ENCODE measurements around the gene HIVEP2.

Gene HIVEP2

DNA sequence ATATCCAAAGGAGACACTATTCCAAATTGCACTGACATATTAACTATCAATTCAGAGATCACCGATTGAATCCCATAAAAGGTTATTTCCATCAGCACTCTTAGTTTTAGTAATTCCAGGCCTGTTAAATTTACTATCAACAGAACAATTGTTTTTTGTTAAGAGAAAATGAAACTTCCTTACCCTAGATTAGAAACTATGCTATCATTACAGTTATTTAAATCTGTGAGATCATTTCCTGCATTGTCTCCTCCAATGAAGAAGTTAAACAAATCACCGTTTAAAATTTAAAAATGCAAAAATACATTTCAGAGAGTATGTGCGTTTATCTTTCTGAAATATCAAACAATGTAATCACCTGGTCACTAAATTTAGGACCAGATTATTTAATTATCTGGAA lies 57.5 kb downstream of the HIVEP2 start:
- DNase-seq (ENCODE audit: low read depth): no peak

DNA sequence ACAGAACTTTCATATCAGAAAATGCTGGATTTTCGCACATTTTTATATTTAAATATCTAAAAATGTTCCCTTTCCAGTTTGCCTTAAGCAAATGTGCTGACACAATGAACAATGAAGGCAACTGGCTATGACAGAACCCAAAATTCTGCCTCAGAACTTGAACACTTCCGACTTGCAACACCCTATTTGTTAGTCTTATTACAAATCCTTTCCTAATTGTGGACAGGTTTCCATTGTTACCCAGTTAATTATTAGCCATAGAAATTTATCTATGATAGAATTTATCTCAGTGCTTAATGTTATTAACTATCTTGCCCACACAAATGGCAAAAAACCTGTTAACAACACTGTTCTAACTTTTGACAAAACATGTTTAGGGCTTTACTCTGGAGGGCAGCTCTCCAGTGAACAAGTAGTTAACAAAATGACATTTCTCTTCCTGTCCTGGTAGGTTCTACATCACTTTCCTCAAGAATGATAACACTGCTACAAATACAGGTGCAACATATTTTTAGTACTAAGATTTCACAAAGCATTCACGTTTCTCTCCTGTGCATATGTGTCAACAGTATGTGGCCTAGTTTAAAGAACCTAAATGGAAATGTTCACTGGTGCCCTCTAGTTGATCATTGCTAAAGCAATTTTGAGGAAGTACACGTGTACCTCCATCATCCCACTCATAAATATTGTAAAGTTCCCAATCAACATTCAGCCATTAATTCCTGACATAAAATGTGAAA lies 58.4 kb downstream of the HIVEP2 start:
- no peak for DNase-seq (ENCODE audit: low read depth)

DNA sequence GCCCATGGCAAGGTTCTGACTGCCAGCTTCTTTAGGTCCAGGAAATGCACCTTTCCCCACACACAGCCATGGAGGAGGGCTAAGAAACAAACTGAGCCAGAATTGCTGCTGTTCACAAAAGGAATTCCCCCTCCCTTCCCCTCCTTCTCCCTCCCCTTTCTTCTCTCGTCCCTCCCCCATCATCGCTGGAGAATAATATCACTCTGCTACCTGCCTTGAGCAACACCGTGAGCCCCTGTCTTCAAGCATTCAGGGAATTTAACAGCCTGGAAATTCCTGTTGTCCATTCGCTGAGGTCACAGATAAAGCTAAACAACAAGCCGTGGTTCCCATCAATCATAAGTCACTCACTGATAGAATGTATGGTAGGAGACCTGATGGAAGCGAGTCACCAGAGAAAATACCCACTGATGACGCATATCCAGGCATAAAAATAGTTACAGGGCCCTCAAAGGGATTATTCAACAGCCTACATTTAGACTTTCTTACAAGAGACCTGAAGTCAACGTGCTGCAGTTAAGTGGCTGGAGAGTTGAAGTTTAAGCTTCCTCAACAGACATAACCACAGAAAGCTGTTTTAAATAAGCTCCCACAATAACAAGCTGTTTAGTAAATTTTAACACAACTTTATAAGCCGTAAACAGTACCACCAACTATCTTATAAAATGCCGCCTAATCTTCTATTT lies 59.7 kb downstream of the HIVEP2 start:
- DNase-seq (ENCODE audit: low read depth): peak; percentile 94

DNA sequence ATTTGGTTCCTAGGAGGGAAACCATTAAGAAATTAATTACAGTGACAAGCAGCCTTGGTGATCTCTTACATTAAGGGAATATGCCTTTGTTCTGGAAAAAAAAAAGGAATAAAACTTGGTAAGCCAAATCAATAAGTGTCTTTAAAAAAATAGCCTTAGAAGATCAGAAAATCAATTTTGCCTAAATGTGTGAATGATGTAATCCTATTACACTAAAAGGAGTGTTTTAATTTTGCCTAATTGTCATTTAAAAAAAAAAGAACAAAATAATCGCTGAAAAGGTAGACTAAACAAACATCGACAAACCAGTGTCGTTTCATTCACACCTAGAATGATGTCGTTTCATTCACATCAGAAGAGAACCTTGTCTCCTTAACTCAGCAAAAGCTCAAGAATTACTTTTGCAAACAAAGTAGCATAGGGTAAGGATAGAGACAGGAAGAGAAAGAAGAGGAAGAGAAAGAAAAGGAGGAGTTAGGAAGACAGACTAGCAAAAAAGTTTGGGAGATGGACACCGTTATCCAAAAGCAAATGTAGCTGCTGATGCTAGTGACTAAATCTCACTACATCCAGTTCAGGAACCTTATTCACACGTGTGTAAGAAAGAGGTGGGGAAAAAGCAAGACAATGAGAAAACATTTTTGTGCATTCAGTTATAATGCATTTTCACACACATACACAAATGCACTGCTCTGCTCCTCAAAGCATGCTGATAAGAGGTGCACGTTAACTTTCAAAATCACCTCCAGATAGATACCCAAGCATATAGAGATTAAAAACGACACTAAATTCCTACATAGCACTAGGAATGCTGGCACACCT lies 60.6 kb downstream of the HIVEP2 start:
- DNase-seq (ENCODE audit: low read depth): no peak

DNA sequence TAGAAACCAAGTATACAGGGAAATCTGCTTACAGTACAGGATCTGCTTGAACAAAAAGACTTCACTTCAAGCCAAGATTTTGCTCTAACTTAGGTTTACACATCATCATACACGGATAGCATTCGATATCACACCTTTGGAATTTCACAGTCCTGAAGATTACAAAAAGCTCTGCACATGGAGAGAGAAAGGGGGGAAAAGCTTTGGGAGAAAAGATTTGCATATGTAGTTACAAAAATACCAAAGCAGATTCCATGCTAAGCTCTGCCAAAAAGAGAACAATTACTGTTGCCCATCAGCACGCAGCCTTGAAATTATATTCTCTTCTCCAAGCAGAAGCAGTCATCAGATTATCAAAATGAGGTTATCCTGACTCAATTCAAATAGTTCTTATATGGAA lies 62.0 kb downstream of the HIVEP2 start:
- no peak for DNase-seq (ENCODE audit: low read depth)

DNA sequence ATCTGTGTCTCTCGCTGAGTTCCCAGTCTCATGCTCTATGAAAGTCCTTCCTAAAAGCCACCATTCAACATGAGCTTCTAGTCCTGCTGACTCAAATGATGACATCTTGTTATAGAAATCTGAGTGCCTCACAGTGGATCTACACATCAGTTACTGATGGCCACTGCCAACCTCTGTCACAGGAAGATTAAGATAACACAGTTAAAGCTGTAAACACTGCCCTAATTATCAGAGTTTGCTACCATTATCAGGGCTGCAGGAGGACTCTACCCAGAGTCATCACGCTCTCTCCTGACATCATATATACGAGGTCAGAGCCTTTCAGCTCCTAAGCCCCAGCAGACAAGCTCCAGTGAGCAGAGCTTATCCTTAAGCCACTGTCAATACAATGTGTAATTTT lies 63.2 kb downstream of the HIVEP2 start:
- DNase-seq (ENCODE audit: low read depth): no peak

DNA sequence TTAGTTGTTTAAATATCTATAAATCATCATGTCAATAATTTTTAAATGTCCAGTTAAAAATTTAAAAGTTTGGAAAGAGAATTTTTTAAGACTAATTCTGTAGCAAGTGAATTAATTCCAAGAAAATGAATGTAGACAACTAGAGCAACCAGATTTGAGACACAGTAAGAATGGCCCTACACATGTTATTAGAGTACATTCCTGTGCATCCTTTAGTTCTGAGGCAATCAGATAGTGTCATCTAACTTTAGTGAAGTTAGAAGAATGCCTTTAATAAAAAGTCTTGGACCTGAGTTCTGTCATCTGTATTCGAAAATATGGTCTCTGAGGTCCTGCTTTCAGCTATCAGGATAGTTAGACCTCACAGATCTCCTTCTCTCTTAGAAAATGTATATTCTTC lies 63.7 kb downstream of the HIVEP2 start:
- no peak for DNase-seq (ENCODE audit: low read depth)

DNA sequence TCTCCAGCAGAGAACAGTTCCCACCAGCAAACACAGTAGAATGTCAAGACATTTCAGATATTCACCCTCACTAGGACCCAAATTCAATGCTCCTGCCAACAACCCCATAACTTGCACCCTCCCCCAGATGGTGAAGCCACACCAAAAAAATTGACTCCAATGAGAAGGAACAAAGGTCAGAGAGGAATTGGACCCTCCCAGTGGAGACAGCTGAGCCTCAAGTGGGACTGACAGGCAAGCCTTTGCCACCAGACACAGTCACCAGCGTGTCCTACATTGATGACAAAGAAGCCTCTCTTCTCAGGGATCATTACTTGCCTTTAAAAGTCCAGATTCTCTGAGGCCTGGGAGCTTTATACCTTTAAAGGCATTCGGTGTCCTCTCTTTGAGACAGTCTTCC lies 64.8 kb downstream of the HIVEP2 start:
- no peak for DNase-seq (ENCODE audit: low read depth)

DNA sequence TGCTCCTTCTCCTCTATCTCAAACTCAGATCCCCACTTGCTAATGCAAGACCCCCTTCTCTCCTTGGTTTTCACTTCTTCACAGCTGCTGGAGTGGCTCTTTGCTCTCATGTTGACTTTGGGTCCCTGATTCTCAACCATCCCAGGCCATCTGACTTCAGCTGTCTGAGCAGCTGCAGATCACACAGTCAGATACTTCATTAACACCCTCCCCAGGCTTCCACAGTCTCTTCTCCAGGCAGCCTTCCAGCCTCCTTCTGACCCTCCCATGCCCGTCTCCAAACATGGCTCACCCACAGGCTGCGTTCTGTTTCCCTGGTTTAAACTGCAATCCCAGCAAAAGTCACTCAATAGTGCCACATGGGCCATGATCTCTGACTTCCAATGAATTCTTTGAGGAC lies 65.4 kb downstream of the HIVEP2 start:
- DNase-seq (ENCODE audit: low read depth): no peak

DNA sequence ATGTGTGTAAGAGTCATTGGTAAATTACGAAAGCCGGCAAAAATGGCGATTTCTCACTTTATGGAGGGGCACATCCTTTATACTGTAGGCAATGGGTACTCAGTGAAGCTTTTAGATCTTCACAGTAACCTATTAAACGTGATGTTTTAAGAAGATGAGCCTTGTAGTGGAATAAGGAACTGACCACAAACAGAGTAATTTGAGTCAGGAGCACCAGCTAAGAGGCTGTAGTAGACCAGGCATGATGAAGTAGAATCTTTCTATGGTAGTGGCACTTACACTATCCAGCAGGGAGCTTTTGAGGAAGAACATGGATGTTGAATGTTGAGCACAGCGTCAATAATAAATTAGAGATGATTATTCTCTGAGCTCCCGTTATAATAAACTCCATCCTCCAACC lies 65.9 kb downstream of the HIVEP2 start:
- DNase-seq (ENCODE audit: low read depth): no peak

DNA sequence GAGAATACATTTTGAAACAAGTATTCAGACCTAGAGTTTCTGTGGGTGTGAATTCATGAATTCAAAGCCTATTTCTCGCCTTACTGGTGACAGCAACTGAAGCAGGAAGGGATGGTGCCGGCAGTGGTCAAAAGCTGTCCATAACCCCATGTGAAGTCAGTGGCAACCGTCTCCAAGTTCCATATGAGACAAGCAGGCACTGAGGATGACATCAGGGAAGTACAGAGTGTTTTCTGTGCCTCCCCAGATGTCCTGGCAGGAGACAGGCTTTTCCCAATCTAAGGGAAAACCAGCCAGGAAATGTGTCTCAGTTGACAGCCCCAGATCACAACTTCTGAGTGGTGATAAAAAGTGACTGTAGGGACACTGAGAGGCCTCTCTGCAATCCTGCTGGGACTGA lies 66.6 kb downstream of the HIVEP2 start:
- DNase-seq (ENCODE audit: low read depth): no peak

DNA sequence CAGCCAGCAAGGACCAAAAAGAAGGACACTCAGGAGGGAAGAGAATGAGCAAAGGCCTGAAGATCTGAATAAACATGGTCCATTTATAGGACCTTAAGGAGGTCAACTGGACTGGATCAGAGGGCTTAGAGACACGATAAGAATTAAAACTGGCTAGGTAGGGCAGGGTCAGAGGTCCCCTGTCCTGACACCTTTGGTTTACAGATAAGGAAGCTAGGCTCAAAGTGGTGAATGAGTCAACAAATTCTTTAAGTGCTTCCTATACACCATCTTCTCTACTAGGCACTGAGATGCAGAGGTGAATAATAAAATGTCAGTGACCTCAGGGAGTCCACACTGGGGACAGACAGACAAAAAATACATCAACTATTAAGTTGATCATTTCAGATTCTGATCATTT lies 70.3 kb downstream of the HIVEP2 start:
- DNase-seq (ENCODE audit: low read depth): no peak

DNA sequence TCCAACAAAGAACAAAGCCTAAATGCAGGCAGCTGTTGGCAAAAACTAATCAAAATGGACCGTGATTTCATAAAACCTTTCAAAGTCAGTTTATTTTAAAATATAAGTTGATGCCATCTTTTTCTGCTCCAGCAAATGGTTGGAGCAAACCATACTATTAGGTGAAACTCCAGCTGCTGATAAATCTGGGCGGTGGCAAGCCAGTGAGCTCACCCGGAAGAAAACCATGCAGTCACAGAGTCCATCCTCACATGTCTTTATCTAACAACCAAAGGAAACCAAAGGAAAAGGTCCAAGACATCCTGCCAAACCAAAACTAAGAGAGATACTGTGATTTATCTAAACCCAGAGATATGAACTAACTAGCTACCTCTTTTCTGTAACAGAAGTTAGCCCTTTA lies 72.6 kb downstream of the HIVEP2 start:
- DNase-seq (ENCODE audit: low read depth): no peak

DNA sequence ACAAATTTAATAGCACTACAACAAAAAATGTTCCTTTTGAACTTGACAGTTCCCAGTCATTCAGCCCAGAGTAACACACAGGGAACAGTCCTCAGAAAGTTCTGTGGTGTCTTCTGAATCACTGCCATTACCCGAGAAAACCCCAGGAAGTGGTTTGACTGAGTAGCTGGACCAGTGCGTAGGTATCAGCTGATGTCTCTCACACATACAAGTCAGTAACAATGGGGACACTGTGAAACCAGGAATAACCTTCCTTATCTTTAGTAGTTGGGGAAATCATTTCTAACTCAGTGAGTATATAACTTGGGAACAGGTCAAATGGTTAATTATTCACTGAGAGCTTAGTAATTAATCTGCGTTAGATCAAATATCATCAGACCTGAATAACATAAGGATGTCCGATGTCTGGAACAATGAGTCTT lies 73.1 kb downstream of the HIVEP2 start:
- no peak for DNase-seq (ENCODE audit: low read depth)

DNA sequence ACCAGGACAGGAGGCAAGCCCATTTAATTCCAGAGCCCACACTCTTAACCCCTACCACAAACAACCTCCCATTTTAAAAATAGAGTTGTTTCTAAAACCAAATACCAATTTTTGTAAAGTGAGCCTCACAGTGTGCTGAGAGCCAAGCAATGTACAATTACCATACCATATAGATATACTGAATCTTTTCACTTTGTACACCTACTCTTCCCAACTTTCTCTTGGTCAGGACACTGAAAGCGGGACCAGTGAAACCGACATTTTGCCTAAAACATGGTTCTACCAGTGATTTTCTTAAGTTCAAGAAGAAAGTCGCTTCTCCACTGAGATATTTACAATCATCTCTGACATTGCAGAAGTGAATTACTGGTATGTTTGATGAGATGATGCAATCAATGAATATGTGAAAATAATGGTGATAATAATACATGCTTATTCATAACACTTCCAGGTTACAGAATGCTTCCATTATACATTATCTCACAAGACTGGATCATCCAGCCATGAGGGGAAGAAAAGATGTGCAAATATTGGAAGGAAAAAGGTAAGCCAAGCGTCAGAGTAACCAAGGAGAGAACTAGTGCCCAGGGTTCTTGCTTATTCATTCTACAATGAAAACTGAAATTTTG lies 74.1 kb downstream of the HIVEP2 start:
- no peak for DNase-seq (ENCODE audit: low read depth)

DNA sequence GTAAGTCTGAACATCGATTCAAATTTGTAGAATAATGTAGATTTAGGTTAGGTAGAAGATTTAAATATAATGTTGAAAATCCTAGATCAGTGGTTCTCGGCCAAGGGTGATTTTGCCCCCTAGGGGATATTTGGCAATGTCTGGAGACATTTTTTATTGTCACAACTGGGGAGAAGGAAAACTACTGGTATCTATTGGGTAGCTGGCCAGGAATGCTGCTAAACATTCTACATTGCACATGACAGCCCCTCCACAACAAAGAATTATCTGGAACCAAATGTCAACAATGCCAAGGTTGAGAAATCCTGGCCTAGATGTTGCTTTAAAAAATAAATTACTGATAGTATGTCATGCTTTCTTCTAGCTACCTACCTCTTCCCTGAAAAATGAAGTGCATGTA lies 76.1 kb downstream of the HIVEP2 start:
- no peak for DNase-seq (ENCODE audit: low read depth)

DNA sequence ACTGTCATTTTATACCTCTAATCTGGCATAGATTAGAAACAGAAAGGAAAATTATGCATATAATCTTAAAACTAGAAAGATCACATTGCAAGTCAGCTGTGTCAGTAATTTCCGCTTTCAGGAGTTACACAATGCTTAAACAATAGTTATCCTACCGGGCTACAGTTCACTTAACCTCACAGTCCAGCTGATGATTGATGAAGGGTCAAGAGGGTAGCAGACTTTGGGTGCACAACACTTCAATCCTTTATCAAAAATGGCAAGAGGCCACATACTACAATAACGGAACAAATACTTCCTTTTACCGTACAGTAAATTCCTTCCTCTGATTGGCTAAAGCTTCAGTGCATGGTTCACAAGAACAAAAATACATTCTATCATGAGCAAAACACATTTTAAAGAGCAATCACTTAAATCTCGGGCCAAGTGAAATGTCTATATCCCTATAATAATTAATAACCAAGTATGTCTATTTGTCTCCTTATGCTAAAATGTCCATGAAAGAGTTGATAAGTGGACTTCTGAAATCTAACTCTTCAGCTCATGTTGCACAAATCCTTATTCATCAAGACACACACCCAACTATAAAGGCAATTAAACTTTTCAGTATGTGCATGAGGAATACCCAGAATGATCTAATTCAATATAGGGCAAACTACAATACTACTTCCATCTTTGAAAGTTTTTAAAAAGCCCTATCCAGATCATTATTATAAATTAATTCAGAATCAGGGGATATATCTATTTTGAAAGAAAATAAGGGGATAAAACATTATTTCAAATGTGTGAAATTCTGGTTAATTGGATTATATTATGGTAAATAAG lies 76.8 kb downstream of the HIVEP2 start:
- DNase-seq (ENCODE audit: low read depth): no peak

DNA sequence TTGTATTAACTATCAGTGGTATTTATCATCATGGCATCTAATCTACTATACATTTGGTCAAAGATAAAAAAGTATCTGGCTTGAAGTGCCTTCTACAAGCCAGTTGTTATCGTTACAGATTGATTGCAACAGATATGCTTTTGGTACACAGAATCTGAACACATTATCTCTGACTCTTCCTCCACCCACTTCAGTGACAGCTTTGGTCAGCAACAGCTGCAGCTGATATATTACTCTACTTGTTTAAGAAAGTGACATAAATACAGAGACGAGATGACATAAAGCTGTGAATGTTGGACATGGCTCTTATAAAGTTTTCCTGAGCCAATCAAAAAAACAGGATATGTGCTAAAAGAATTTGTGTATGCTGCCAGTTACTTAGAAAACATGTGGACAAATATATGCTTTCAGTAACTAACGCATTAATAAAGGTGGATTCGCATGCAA lies 77.6 kb downstream of the HIVEP2 start:
- DNase-seq (ENCODE audit: low read depth): no peak

DNA sequence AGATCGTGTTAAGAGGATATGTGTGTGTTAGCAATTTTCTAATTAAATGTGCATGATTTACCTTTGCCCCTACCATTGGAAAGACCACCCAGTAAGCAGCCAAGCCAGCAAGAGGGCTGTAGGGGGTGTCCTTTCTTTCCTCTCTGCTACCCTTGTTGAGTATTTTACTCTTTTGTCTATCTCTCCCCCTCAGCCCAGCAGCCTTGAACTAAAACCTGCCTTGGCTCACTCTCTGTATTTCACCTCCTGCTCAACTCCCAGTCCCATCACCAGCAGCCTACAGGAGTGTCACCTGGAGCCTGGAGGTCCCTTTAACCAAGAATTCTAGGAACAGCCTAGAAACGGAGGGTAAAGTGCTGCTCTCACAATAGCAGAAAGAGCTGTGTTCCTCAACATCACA lies 81.0 kb downstream of the HIVEP2 start:
- DNase-seq (ENCODE audit: low read depth): no peak

DNA sequence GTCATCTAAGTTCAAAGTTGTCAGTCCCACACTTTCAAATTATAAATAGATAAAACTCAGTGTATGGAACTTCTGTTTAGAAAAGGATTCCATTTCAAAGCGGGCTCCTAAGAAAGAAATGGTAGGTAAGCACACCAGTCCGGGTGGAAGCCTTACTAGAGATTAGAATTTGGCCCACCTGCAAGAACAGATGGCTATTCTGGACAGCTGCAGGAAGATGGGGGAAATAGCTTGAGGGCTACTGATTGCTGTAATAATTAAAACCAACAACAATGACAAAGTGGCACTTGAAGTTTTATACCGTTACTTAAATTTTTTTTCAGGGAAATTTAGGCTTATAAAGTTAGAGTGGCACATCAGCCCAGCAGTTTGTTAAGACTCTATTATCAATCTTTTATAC lies 83.3 kb downstream of the HIVEP2 start:
- DNase-seq (ENCODE audit: low read depth): no peak

DNA sequence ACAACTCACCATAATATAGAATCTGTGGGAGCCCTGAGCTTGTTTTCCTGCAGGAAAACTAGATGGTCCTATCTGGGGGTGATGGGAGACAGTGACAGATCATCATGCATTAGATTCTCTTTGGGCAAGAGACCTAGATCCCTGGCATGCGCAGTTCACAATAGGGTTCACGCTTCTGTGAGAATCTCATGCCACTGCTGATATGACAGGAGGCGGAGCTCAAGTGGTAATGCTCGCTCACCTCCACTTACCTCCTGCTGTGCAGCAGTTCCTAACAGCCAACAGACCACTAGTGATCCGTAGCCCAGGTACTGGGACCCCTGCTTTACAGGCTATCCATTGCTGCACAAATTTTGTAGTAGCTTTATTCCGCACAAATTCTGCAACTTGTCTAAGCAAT lies 84.5 kb downstream of the HIVEP2 start:
- no peak for DNase-seq (ENCODE audit: low read depth)
